HG02798 (cell line): Measurements from ENCODE around the gene CNOT3.
"Not testable (repeated sequence)": the region's sequence is repeated elsewhere in the genome, so short reads cannot be mapped to it uniquely, and the experiment has no call there.

Experiments
- ATAC-seq: cut with Tn5 transposase; IDR thresholded peaks from one replicate; pipeline ENCODE4 v1.9.1; 2021; ENCODE audit warnings: mild to moderate bottlenecking; ENCODE audit not compliant: unreplicated experiment, poor library complexity

CNOT3 gene

DNA sequence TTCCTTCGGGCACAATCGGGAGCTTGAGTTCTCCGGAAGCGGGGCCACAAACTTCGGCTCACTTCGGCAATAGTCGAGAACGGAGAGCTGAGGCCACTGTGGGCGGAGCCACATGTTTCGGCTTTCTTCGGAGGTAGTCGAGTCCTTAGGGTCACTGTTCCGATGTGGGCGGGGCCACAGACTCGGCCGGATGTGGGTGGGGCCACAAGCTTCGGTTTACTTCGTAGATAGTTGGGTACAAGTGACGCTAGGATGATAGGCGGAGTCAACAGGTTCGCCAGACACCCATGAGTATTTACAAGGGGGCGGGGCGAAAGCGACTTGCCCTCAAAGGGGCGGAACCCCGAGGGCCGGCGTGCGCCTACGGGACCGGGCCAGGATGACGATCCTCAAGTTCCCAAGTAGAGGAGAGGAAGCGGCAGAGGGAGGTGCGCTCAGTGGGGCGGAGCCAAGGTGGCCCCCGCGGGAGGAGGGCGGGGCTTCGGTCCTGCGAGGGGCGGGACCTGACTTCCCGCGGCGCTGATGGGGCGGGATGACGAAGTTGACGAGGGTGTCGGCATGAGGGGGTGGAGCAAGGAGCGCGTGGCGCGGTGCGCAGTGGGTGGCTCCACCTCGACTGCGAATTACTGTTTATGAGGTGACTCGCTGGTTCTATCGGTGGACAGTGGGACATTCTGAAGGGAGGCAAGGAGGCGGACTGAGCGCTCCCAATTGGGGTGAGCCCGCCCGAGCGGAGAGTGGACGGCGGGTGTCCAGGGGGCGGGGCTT lies 52.4 kb downstream of the CNOT3 start:
- peak; percentile 54 for ATAC-seq

DNA sequence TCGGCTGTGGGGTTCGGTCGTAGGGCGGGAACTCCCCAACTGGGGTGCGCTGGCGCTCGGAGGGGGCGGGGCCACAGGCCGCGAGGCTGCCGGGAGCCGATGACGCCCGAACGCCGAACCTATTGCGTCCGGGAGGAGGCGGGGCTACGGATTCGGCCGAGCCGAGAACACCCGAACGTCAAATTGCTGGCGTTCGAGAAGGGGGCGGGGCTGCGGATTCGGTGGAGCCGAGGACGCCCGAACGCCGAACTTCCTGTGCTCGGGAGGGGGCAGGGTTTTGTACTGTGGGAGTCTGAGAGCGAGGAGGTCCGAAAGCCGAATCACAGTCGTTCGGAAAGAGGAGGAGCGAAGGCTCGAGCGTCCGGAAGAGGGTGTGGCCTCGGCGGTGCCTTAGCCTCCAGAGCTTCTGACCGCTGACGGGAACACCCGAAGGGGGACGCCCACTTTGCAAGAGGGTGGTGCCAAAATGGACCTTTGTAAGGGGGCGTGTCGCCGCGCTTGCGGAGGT lies 53.0 kb downstream of the CNOT3 start:
- peak; percentile 54 for ATAC-seq

DNA sequence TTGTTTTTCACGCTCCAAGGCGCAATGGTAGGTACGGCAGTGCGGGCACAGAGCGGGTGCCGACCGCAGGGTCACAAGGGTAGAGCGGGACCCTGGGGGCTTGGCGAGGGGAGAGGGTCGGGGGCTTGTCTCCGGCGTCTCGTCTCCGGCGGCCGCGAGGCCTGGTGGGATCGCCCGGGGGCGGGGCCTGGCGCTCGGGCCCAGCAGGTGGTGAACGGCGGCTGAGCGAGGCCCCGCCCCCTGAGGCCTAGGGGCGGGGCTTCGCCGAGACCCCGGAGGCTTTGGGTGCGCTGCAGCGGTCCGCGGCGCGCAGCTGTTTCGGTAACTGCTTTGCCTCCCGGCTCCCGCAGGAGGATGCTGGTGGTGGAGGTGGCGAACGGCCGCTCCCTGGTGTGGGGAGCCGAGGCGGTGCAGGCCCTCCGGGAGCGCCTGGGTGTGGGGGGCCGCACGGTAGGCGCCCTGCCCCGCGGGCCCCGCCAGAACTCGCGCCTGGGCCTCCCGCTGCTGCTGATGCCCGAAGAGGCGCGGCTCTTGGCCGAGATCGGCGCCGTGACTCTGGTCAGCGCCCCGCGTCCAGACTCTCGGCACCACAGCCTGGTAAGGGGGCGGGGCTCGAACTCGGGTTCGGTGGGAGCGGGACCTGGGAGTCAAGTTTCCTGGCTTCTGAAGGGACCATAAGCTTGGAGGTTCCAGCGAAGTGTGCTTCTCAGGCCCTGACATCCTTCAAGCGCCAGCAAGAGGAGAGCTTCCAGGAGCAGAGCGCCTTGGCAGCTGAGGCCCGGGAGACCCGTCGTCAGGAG lies 53.6 kb downstream of the CNOT3 start, which contains the start of gene TSEN34:
Gene TSEN34, plus strand, starts transcription at position 298 of the 800 bp plus-strand sequence. Its CDS starts 57 bp downstream, at position 355.
- ATAC-seq, result peak; percentile 28

DNA sequence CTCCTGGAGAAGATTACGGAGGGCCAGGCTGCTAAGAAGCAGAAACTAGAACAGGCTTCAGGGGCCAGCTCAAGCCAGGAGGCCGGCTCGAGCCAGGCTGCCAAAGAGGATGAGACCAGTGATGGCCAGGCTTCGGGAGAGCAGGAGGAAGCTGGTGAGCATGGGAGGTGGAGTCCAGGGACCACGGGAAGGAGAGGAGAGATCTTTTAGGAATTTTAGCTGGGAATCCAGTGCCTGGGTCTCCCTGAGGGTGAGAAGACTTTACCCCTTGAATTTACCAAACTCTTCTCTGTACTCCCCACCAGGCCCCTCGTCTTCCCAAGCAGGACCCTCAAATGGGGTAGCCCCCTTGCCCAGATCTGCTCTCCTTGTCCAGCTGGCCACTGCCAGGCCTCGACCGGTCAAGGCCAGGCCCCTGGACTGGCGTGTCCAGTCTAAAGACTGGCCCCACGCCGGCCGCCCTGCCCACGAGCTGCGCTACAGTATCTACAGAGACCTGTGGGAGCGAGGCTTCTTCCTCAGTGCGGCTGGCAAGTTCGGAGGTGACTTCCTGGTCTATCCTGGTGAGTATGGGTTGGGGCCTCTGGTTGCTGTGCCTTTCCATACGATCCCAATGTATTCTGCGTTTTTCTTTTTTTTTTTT lies 54.4 kb downstream of the CNOT3 start:
- ATAC-seq, result no peak

DNA sequence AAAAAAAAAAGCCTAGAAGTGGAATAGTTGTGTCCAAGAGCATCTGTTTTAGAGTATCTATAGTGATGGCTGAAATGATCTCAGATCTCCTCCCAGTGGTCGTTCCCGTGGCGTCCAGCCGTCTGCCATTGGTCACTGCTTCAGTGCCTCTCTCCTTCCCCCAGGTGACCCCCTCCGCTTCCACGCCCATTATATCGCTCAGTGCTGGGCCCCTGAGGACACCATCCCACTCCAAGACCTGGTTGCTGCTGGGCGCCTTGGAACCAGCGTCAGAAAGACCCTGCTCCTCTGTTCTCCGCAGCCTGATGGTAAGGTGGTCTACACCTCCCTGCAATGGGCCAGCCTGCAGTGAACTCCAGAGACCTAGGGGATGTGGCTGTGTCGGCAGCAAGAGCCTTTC lies 55.4 kb downstream of the CNOT3 start:
- ATAC-seq, result no peak

DNA sequence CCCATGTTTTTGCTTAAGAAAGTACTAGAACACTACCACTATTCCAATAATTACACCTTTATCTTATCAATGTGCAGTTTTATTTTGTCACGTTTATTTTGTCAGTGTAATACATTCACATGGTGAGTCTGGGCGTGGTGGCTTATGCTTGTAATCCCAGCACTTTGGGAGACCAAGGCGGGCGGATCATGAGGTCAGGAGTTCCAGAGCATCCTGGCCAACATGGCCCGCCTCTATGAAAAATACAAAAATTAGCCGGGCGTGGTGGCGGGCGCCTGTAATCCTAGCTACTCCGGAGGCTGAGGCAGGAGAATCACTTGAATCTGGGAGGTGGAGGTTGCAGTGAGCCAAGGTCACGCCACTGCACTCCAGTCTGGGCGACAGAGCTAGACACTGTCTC lies 56.9 kb downstream of the CNOT3 start:
- ATAC-seq, result not testable (repeated sequence)

DNA sequence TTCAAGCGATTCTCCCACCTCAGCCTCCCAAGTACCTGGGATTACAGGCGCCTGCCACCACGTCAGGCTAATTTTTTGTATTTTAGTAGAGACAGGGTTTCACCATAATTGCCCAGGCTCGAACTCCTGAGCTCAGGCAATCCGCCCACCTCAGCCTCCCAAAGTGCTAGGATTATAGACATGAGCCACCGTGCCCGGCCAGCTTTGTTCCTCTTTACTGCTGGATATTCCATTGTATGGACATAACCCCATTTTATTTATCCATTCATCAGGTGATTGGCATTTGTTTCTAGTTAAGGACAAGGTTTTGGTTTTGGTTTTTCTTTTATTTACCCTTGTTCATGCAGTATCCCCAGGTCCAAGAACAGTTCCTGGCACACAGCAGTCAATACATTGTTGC lies 59.0 kb downstream of the CNOT3 start:
- no peak for ATAC-seq

DNA sequence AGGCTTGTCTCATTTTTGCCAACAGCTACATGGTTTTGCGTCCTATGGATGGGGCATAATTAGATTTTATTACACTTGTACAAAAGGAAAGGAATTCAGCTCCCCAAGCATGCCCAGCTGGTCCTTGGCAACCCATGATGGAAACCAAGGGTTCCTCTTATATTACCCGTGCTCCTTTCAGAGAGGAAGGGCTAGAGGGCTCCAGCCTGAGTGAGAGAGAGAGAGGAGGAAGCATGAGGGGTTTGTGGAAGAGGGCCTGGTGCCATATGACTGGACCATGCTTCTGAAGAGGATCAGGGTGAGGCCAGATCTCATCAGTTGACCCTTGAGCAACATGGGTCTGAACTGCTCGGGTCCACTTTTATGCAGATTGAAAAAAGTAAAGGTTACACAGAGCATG lies 59.6 kb downstream of the CNOT3 start:
- no peak for ATAC-seq

DNA sequence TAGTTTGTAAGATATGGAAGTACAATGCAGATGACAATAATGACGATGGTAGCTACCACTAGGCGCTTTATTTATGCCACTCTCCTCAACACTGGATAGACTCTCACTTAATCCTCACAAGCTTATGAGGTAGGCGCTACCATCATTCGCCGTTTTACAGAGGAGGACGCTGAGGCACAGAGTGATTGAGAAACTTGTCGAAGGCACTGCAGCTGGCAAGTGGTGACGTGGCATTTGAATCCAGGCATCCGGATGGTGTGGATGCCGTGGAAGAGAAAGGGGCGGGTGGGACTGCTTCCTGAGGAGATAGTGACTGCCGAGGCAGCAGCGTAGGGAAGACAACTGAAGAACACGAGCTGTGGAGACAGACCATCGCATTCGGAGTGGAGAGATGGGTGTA lies 61.8 kb downstream of the CNOT3 start:
- ATAC-seq, result no peak

DNA sequence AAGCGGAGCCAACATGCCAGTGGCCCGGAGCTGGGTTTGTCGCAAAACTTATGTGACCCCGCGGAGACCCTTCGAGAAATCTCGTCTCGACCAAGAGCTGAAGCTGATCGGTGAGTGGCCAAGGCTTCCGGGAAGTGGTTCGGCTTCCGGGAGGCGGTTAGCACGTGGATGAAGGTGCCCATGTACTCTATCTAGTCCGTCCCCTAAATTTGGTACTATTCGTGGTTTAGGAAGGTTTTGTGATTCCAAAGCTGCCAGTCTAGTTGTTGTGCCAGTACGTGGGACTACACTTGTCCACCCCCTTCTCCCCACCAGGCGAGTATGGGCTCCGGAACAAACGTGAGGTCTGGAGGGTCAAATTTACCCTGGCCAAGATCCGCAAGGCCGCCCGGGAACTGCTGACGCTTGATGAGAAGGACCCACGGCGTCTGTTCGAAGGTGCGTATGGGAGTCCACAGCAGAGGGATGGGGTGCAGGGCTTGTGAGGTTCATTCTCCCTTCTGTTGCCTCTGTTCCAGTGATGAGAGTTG lies 63.7 kb downstream of the CNOT3 start:
- ATAC-seq, result no peak

DNA sequence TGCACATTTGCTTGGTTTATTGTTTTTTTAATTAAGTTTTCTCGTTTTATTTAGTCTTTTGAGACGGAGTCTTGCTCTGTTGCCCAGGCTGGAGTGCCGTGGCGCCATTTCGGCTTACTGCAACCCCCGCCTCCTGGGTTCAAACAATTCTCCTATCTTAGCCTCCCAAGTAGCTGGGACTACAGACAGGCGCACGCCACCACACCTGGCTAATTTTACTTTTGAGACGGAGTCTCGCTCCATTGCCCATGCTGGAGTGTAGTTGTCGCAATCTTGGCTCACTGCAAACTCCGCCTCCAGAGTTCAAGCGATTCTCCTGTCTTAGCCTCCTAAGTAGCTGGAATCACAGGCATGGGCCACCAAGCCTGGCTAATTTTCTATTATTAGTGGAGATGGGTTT lies 64.4 kb downstream of the CNOT3 start:
- ATAC-seq, result no peak

DNA sequence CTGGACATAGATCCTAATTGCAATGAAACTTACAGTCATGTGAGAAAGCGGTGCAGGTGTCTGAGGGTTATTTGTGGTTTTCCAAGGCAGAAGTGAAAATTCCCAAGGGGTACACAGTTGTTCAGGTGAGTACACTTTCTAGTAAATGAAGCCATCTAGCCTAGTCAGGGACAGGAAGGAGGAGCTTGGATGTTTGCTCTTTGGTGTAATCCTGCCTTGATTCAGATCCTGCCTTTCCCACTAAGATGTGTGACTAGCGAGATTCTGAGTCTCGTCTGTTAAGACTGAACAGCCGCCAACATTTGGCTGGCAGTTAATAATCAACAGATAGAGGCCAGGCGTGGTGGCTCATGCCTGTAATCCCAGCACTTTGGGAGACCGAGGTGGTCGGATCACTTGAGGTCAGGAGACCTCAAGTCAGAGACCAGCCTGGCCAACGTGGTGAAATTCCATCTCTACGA lies 65.6 kb downstream of the CNOT3 start:
- no peak for ATAC-seq

DNA sequence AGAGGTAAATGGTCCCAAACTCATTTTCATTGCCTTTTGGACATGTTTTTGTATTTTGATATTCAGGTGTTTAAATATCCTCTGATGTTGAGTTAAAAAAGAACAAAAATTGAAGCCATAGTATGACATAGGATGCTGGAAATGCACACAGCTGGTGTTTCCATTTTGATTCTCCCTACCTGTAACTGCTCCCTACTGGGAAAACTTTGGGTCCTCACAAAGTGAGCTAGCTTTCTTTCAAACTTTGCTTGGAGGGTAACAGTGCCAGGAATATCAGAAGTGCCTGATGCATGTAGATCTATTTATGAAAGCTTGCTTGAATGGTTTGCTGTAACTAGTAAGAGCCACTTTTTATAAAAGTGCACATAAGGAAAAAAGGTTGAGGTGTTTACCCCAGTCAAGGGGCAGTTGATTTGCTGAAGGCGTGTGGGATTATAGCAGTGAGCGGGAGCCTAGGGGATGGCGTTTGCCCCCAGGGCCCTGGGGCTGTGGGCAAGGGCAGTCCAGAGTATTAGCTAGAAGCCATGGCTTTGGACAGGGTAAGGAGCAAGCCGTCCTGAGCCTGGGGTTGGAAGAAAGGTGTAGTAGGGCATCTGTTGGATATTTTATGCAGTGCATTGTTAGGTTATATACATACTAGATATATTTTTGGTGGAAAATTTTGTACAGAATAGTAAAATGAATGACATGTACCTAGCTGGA lies 67.4 kb downstream of the CNOT3 start:
- no peak for ATAC-seq
